ENCODE results near the gene ERICH6B. TPM values are rescaled to one million over a fixed set of nuclear protein-coding genes. Genes with fewer than 3 reads are reported as not detected.

Gene ERICH6B
- total RNA-seq, 4 donors from 2014 or later = not detected

DNA sequence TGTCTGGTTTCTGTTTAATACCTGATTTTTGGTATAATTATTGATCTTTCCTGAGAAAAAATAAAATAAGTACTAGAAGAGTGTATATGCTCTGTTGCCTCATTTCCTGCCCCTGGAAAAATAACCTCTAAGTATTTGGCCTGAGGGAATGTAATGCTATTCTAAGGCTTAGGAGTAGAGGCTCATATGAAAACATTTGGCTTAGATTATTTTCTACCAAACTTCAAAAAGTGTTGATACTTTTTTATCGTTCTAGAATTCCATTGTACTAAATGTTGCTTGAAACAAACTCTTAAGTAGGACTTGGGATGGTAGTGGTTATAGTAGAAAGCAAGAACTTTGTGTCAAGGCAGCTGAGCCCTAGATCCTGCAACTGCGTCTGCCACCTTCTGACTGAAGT, 93.0 kb downstream of the ERICH6B start:
- H3K27me3 ChIP-seq = no peaks in the 10 kb centered on the region
- no peak overlapping the region for H3K4me3 ChIP-seq
- no peaks in the 10 kb centered on the region for H3K4me1 ChIP-seq
- TF ChIP-seq POLR2A (IDR thresholded peaks at IDR 0.05) (no peak), CTCF (IDR thresholded peaks at IDR 0.05) (no peak)
- 74 to 82% methylated on average over 2 of the region's 2 CpGs for WGBS, 2 donors
- H3K36me3 ChIP-seq = peaks cover 0 to 90% (median 5%) of the 10 kb centered on the region in 3 donors
- H3K27ac ChIP-seq = no peak overlapping the region
- no peak for DNase-seq
- intact Hi-C loops (cut with DNase I) = no loop called here
- H3K9me3 ChIP-seq = no peaks in the 10 kb centered on the region

DNA sequence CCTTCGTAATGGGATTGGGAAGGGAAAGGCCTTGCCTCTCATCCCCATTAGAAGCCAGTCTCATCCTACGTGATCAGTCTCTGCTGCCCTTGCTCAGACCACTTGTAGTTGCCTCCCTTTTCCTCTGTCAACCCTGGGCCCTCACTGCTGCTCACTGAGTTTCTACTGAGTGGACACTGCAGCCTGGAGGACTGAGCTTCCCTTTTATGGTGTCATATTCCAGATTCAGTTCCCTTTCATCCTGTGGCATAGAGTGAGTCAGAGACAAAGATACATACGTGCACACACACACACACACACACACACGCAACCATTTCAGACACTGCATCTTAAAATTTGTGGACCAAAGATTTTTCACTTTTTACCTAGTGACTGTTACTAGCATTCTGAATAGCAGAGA, 94.2 kb downstream of the ERICH6B start:
- H3K27me3 ChIP-seq = no peaks in the 10 kb centered on the region
- peaks cover 0 to 90% (median 5%) of the 10 kb centered on the region in 3 donors for H3K36me3 ChIP-seq
- 79 to 86% methylated on average over 4 of the region's 4 CpGs for WGBS, 2 donors
- TF ChIP-seq CTCF (IDR thresholded peaks at IDR 0.05) (no peak), POLR2A (IDR thresholded peaks at IDR 0.05) (no peak)
- no peak overlapping the region for H3K4me3 ChIP-seq
- DNase-seq = no peak
- no peak overlapping the region for H3K27ac ChIP-seq
- no peaks in the 10 kb centered on the region for H3K4me1 ChIP-seq
- intact Hi-C loops (cut with DNase I) = no loop called here
- H3K9me3 ChIP-seq = no peaks in the 10 kb centered on the region

- H3K27ac ChIP-seq = no peak overlapping the region
- H3K9me3 ChIP-seq = no peaks in the 10 kb centered on the region
- no peaks in the 10 kb centered on the region for H3K4me1 ChIP-seq
- no peaks in the 10 kb centered on the region for H3K27me3 ChIP-seq
- H3K36me3 ChIP-seq = peaks cover 0 to 96% (median 5%) of the 10 kb centered on the region in 3 donors
- H3K4me3 ChIP-seq = no peak overlapping the region
- intact Hi-C loops (cut with DNase I) = no loop called here
- TF ChIP-seq POLR2A (IDR thresholded peaks at IDR 0.05) = no peak
- no peak for TF ChIP-seq CTCF (IDR thresholded peaks at IDR 0.05)
- DNase-seq = no peak
- 73 to 78% methylated on average over 4 of the region's 4 CpGs for WGBS, 2 donors
Measured at GRCh38 chr13:45519493-45519892, 96.0 kb downstream of the ERICH6B start.

- Histone ChIP-seq H3K27ac (no peak overlapping the region), H3K4me3 (no peak overlapping the region), H3K4me1 (no peaks in the 10 kb centered on the region), H3K36me3 (peaks cover 0 to 96% (median 5%) of the 10 kb centered on the region in 3 donors), H3K9me3 (no peaks in the 10 kb centered on the region), H3K27me3 (no peaks in the 10 kb centered on the region)
- no peak for DNase-seq
- WGBS, 2 donors = 82 to 84% methylated on average over 4 of the region's 4 CpGs
- intact Hi-C loops (cut with DNase I) = no loop called here
- TF ChIP-seq CTCF (IDR thresholded peaks at IDR 0.05) (no peak), POLR2A (IDR thresholded peaks at IDR 0.05) (no peak)
Measured at GRCh38 chr13:45518525-45519245, 96.9 kb downstream of the ERICH6B start.

DNA sequence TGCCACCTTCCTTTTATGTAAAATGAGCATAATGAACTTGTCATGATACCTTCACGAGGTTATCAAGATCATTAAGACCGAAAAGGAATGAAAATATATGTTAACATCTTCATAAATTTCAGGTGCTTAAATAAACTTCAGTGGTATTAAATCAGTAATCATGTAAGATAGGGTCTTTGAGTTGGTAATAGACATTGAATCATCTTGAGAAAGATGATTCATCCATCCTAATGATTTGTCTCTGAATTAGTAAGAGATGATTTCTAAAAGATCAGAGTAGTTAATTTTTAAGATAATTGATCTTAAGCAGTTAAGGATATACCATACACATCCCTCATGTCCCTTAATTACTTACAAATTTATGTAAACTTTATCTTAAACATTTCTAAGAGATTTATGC, 98.8 kb downstream of the ERICH6B start:
- Histone ChIP-seq H3K36me3 (peaks cover 0 to 95% (median 5%) of the 10 kb centered on the region in 3 donors), H3K27ac (no peak overlapping the region), H3K9me3 (no peaks in the 10 kb centered on the region), H3K4me3 (no peak overlapping the region), H3K4me1 (no peaks in the 10 kb centered on the region), H3K27me3 (no peaks in the 10 kb centered on the region)
- intact Hi-C loops (cut with DNase I) = no loop called here
- no peak for DNase-seq
- WGBS, 2 donors = 56 to 83% methylated on average over 2 of the region's 2 CpGs
- TF ChIP-seq CTCF (IDR thresholded peaks at IDR 0.05) (no peak), POLR2A (IDR thresholded peaks at IDR 0.05) (no peak)
